GM21381 (cell line): ENCODE results near the gene GRSF1.
"Not testable (repeated sequence)": the region's sequence is repeated elsewhere in the genome, so short reads cannot be mapped to it uniquely, and the experiment has no call there.

Experiments
- ATAC-seq: cut with Tn5 transposase; IDR thresholded peaks from one replicate; pipeline ENCODE4 v1.9.1; 2021; ENCODE audit warnings: mild to moderate bottlenecking, moderate library complexity; ENCODE audit not compliant: unreplicated experiment

The GRSF1 gene

GRCh38 chr4:70836081-70836480 is 3.6 kb downstream of the GRSF1 start:
- ATAC-seq, result no peak

GRCh38 chr4:70833675-70834074 is 6.0 kb downstream of the GRSF1 start:
- ATAC-seq, result no peak

DNA sequence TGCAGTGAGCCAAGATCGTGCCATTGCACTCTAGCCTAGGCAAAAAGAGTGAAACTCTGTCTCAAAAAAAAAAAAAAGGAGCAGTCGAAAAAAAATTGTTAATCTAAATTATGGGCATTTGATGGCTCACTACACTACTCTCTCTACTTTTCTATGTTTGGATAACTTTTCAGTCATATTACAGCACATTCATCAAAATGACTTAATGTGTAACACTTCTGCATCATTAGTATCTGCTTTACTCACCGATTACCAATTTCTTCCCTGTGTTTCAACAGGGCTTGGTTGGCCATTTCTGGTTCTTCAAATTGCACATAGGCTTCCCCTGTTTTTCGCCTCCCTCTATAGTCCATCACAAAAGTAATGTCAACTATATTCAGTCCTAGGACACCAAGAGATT is 8.4 kb downstream of the GRSF1 start:
- ATAC-seq, result no peak

DNA sequence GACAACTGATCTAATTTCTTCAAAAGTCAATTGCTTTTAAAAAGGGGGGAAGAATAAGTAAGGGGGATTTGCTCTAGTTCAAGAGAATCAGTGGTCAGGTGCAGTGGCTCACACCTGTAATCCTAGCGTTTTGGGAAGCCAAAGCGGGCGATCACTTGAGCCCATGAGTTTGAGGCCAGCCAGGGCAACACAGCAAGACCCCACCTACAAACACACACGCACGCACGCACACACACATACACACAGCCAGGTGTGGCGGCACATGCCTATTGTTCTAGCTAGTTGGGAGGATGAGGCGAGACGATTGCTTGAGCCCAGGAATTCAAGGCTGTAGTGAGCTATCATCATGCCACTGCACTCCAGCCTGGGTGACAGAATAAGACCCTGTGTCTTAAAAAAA is 9.6 kb downstream of the GRSF1 start:
- ATAC-seq, result no peak

- no peak for ATAC-seq
These were observed 10.2 kb downstream of the GRSF1 start for GRCh38 chr4:70829492-70829891.

DNA sequence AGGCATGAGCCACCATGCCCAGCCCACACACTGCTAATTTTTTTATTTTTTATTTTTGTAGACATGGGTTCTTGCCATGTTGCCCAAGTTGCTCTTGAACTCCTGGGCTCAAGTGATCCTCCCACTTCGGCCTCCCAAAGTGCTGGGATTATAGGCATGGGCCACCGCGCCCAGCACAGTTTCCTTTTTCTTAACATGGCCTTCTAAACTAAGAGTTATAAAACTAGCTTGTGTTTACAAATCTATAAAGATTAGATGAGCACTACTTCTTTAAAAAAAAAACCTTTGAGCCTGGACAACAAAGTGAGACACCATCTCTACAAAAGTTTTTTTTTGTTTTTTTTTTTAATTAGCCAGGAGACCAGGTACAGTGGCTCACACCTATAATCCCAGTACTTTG is 10.7 kb downstream of the GRSF1 start:
- no peak for ATAC-seq

DNA sequence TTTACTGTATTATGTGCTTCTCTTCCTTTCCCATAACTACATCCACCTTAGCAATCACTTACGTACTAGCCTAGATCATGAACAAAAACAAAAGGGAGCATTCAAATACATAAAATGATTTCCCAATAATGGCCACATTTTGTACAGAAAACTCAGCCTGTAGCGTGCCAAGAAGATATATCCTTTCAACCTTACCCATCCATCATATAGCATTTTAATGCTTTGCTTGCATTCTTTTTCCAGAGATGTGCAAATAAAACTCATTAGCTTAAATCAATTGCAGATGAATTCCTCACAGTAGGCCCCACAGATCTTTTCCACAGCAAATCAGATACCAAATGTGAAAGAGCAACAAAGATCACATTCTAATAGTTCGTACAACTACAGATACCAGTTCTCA is 20.8 kb downstream of the GRSF1 start:
- no peak for ATAC-seq

DNA sequence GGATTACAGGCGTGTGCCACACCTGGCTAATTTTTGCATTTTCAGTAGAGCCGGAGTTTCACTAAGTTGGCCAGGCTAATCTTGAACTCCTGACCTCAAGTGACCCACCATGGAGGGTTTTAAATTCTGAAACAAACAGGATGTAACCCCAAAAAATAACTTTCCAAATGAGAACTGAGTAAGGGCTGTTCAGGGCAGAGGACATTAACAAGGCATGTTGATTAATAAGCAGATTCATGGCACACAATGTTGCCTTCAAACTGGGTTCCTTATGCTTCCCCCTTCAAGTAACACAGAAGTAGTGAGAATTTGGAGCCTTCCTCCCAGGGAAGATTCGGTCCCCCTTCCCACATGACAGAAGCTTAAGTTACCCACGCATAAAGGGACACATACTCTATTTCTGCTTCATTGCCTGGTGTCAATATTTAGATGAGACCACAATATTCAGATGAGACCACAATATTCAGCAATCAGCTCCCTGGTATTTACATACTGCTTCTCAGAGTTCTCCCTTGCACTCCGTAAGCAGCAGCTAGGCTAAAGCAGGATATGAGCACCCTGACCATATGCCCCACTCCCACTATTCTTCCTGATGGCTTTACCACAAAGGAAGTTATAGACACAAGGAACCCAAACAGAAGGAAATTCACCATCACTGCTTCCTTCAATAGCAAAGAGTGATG is 21.4 kb downstream of the GRSF1 start:
- ATAC-seq, result no peak

DNA sequence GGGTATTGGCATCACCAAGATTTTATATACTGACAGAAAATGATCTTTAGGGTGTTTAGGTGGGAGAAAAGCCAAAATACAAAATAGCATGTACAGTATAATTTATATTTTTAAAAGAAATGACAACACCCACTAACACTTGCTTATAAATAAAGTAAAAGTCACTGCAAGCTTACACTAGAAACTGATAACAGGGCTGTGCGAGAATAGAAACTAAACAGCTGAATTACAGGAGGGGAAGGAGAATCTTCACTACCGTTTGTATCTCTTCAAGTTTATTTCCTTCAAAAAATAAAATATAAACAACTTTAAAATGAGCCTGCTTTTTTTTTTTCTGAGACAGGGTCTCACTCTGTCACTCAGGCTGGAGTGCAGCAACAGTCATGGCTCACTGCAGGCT is 22.8 kb downstream of the GRSF1 start:
- ATAC-seq, result no peak

- no peak for ATAC-seq
These were observed 24.3 kb downstream of the GRSF1 start for GRCh38 chr4:70815370-70815769.

DNA sequence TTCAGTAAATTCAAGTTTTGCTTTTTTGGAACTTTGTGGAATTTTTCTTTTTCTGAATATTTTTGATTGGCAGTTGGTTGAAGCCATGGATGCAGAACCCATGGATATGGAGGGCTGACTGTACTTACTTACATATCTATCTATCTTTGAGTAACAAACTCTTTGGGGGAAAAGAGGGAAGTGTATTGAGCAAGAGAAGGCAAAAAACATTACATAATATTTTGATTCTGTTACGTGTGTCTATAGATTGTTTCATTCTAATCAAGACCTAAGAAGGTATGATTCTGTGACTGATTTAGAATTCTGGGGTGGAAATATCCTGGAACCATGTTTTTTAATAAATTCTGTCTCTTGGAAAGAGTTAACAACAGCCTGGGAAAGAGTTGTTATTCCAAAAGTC is 31.5 kb downstream of the GRSF1 start:
- ATAC-seq, result no peak

DNA sequence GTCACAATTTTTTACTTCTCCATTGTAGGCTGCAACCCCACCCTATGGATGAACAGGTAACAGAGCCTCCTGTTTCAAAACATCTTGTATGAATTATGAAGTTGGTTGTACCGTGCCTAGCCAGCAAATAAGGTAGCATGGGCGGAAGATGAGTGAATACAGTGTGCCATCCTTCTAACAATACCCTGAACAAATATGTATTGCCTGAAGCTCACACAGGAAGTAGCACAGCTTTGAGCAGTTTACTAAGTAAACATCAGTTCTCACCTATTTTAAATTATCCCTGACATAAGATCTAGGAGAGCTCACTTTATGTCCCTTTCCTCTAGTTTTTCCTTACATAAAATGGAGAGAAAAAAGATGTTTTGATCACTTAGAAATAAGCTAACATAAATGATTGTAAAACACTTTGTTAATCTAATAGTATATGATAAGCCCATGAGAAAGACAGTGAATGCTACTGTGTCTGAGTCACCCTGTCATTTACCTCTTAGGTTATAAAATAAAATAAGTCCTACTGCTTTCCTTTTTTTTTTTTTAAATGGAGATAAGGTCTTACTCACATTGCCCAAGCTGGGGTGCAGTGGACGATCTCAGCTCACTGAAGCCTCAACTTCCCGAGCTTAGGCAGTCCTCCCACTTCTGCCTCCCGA is 36.6 kb downstream of the GRSF1 start:
- ATAC-seq, result no peak

- ATAC-seq, result no peak
These were observed 38.4 kb downstream of the GRSF1 start for GRCh38 chr4:70801265-70801809.

DNA sequence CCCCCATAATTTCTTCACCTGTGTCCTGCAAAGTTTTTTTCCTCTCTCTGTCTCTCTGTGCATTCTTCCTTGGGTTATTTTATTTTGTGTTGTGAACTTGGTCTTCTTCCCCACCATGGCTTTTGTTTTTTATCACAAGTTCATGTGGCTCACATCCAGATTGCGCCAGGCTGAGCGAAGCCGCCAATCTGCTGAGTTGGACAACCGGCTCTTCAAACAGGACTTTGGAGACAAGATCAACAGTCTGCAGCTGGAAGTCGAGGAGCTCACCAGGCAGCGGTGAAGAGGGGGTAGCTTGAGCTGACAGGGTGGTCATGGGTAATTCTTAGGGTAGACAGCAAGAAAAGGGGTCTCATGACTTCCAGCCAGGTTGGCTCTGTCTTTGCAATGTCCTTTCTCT is 46.1 kb downstream of the GRSF1 start:
- ATAC-seq, result no peak

DNA sequence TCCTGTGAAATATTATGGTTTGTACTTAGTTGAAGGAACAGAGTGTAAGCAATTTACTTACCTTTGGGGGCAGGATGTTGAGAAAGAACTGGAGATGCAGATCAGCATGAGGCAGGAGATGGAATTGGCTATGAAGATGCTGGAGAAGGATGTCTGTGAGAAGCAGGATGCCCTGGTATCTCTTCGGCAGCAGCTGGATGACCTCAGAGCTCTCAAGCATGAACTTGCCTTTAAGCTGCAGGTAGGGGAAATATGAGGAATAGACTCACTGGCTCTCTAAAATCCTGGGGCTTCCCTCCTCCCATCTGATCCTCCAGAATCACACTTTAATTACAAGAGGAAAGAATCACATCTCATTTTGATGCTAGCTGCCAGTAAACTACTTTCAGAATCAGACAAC is 51.0 kb downstream of the GRSF1 start:
- no peak for ATAC-seq

- ATAC-seq, result no peak
These were observed 52.2 kb downstream of the GRSF1 start for GRCh38 chr4:70787496-70787895.

- ATAC-seq, result no peak
These were observed 56.6 kb downstream of the GRSF1 start for GRCh38 chr4:70783096-70783495.

GRCh38 chr4:70778888-70779422 is 60.7 kb downstream of the GRSF1 start:
- ATAC-seq, result no peak

GRCh38 chr4:70772929-70773555 is 66.6 kb downstream of the GRSF1 start:
- no peak for ATAC-seq

- not testable (repeated sequence) for ATAC-seq
These were observed 70.3 kb downstream of the GRSF1 start for GRCh38 chr4:70769396-70769795.

DNA sequence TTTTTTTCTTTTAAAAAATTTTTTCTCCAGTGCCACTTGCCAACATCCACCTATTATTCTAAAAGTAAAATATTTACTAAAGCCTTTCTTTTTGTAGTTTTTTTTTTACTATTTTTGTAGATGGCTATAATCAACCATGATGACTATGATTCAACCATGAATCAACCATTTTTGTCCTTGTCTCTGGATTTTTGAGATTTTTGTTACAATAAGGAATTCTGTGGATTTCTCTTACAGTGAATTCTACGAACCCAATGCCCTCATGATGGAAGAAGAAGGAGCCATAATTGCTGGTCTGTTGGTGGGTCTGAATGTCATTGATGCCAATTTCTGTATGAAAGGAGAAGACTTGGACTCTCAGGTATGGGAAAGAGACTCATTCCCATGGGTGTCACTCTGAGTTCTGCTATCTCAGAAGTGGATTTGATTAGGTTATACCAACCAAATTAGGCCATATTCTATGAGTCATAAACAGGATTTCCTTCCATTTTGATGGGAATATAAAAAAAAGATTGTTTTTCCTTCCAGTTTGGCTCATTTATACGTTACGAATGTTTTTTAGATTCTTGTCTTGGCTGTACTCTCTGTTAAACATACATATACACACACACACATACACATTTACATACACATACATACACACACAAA is 71.3 kb downstream of the GRSF1 start:
- ATAC-seq, result no peak
